ENCODE measurements around the gene MGP.

MGP gene

DNA sequence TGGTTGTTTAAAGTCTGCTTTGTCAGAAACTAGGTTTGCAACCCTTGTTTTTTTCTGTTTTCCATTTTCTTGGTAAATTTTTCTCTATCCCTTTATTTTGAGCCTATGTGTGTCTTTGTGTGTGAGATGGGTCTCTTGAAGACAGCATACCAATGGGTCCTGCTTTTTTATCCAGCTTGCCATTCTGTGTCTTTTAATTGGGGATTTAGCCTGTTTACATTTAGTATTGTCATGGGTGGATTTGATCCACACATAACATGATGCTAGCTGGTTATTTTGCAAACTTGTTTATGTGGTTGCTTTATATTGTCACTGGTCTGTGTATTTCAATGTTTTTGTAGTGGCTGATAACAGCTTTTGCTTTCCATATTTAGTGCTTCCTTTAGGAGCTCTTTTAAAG, 25.2 kb downstream of the MGP start:
- DNase-seq (ENCODE audit: low read depth), result no peak

DNA sequence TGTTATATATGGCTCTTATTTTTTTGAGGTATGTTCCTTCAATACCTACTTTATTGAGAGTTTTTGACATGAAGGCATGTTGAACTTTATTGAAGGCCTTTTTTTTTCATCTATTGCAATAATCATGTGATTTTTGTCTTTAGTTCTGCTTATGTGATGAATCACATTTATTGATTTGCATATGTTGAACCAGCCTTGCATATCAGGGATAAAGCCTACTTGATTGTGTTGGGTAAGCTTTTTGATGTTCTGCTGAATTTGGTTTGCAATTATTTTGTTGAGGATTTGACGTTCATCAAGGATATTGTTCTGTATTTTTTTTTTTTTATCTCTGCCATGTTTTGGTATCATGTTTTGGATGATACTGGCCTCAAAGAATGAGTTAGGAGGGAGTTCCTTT, 27.1 kb downstream of the MGP start:
- DNase-seq (ENCODE audit: low read depth), result no peak

DNA sequence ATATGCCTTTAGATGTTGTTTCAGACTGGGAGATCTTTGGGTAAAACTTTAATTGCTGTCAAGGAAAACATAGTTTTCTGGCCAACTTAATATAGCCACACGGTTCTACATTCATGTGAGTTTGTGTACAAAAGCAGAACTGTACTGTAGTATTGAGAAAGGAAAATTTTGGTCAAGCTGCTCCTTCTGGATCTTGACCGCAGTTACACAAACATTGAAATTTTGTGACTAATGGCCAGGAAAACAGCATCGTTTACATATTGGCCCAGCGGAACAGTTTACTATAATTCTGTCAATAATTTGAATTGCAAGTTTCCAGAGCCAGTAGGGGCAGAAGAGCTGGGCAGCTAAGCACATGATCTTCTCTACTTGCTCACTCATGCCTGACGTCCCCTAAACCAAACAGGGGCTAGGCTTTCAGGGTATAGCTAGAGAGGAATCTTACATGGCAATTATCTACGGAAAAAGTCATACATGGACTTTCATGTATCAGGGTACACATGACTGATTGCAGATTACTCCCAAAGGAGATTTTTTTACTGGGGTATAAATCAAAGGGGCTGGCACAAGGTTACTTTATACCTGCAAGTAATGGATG, 31.0 kb downstream of the MGP start:
- peak; percentile 89 for DNase-seq (ENCODE audit: low read depth)

DNA sequence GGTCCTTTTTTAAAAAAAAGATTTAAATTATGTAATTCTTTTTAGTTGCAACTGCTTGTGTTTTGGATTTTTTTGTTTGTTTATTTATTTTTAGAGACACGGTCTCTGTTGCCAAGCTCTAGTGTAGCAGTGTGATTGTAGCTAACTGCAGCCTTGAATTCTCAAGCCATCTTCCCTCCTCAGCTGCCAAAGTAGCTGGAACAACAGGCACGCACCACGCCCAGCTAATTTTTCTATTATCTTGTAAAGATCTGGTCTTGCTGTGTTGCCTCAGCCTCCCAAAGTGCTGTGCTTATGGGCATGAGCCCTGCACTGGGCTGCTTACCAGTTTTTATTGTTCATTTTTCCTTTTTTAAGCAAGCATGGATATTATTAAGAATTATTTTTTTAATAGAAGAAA, 31.7 kb downstream of the MGP start:
- peak; percentile 47 for DNase-seq (ENCODE audit: low read depth)

DNA sequence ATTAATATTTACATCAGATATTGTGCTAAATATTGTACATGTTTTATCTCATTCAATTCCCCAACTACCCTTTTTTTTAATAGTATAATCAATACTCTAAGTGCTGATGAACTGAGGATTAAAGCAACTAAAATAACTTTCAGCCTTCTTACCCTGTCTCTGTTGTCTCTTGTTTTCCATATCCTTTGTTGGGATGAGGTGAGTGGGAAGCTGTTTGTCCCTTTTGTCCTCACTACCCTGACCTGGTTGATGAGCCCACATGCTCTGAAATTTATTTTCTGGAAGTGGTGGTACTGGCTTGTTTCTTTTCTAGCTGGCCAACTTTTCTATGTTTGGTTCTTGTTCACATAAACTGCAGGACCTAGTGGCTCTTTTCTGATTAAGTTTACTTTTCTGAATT, 32.8 kb downstream of the MGP start:
- DNase-seq (ENCODE audit: low read depth), result no peak

DNA sequence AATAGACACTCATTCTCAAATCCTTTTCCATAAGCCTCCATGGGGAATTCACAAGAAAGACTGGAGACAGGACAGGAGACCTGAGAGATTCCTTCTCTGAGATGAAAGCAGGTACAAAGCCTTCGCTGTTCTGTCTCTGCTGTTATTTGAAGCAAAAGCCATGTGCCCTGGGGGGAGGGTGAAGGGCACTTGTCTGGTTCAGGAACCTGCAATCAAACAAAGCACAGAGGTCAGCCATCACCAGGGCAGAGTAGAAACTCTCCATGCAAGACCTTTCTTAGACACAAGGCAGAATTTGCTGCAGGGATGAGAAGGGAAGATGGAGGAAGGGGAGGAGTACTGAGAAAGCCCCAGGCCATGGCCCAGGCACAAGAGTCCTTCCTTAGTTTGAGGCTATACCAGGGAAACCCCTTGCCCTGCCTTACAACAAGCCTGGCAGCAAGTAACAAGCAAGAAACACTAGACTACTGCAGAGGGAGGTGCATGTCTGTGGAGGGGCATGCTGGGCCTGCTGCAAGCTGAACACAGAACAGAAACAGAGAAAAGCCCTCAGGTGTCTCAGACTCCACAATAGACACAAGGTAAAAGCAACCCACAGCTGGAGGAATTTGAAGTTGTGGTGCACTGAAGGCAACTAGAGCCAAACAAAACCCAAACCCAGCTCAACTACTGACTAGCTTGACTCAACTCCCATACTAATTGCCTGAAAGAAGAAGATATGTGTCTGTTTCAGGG, 34.6 kb downstream of the MGP start:
- no peak for DNase-seq (ENCODE audit: low read depth)

DNA sequence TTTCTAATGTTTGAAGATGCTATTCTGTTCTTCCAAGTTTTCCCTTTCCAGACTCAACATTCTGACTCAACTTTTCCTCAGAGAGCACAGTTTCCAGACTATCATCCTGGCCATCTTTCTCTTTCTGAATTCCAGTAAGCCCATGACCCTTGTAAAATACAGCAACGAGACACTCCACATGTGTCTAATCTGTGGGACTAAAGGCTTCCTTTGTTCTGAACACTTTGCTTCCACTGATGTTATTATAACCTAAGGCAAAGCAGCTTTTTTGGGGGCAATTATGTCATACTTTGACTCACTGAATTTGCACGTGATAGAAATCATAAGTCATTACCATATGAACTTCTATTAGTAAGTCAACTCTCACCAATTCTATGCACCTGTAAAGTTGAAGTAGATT, 36.0 kb downstream of the MGP start:
- peak; percentile 12 for DNase-seq (ENCODE audit: low read depth)

DNA sequence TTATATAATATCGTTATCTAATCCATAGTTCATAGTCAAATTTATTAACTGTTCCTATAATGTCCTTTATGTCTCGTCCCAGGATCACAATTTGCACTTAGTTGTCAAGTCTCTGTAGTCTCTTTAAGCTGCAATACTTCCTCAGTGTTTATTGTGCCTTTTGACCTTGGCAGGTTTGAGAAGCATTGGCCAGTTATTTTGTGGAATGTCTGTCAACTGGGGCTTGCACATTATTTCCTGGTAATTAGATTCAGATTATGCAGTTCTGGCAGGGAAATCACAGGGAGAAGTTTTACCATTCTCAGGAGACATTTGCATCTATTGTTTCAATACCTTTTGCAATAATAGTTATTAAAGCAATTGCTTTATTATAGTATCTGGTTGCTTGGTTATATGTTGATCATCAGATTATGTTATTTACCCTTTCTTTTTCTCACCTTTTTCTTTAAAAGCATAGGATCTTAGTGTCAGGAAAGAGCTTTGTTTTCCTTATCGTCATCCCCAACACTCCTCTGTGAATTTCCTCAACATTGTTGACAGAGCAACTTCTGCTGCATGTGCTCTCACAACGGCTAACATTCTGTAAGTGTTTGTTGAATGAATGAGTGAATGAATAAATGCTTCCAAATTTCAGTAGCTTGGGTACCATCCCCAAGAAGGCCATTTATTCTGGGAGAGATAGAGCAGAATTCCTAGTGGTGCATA, 38.6 kb downstream of the MGP start:
- peak; percentile 61 for DNase-seq (ENCODE audit: low read depth)

DNA sequence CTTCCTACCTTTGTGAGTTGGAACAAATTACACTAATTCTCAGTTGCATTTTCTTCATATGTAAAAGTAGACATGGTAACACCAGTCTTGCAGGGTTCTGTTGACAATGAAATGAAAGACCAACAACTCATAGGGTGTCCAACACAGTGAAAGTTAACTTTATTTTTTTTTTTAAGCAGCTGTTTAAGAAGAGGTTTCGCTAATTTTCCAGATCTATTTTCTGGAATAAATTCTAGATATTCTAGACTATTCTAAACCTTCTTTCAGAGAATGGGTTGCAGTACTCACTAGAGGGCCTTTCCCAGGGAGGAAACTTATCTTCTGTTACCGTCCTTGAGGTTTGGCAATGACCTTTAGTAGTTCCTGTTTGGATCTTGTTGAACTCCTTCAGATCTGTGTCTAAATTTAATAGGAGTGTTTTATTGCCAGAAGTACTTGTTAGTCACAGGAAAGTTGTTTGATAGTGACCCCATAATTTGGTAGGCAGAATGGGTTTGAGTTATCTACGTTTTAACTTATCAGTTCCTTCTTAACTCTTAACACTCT, 39.5 kb downstream of the MGP start:
- no peak for DNase-seq (ENCODE audit: low read depth)

DNA sequence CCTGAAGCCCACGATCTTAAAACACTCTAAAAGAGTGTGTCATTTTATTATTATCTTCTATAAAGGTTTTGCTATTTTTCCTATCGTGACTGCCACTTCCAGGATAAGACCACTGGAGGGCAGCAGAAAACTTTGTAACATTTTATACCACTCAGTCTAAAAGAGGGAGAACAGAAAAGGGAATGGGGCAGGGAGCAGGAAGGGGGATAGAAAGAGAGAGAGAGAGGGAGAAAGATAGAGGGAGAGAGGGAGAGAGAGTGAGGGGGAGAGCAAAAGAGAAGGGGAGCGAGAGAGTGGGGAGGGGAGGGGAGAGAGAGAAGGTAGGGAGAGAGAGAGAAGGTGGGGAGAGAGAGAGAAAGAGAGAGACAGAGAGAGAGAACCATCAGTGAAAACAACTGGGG, 40.3 kb downstream of the MGP start:
- peak; percentile 45 for DNase-seq (ENCODE audit: low read depth)

DNA sequence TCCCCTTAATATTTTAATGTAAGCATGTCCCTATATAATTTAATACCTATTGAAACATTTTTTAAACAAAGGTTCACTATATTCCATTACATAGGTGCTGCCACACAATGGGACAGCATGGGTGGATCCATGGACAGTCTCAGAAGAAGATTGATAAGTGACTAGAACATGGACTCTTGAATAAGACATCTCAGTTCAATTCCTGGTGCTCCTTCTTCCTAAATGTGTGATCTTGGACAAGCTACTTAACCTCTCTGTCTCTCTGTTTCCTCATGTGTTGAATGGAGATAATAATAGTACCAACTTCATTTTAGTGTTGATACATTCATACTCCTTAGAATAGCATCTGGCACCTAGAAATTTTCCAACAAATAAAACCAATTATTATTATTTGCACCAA, 41.3 kb downstream of the MGP start:
- no peak for DNase-seq (ENCODE audit: low read depth)

DNA sequence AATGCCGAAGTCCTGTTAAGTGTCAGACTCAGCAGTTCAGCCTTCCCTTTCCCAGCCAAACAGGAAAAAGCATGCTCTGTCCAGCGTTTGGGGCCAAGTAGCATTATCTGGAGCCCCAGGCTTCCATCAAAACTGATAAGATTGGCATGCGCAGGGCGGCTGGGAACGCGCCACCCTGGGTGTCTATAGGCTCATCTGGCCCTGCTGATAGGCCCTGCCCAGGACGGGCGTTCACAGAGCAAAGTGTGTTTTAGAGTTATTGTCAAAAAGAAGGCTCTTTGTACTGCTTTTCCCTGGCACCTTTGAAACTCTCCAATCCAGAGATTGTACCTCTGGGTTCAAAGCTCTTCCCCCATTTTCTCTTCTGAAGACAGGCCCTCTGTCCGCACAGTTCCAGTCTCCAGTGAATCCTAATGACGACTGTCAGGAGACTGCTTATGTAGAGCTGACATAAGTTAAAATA, 42.2 kb downstream of the MGP start, which contains the start of gene ART4:
TSS of gene ART4 (minus strand) at position 102 of the 463 bp plus-strand sequence. CDS start 413 bp downstream, outside the sequence.
- DNase-seq (ENCODE audit: low read depth), result no peak

DNA sequence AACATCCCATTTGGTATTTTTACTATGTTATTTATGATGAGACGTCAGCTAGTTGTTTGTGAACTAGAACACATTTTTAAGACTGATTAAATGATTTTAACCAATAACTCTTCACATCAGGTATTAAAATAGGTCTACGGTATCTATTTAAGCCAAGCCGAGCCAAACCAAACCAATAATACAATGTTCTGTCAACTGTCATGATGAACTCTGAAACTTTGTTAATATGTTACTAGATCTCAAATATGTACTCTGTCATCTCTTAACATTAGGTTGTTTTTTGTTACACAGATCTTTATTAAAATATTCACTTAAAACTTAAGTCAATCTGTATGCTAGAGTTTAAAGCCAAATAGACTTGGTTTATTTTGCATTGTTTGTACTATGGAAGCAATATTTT, 43.3 kb downstream of the MGP start:
- DNase-seq (ENCODE audit: low read depth), result no peak

DNA sequence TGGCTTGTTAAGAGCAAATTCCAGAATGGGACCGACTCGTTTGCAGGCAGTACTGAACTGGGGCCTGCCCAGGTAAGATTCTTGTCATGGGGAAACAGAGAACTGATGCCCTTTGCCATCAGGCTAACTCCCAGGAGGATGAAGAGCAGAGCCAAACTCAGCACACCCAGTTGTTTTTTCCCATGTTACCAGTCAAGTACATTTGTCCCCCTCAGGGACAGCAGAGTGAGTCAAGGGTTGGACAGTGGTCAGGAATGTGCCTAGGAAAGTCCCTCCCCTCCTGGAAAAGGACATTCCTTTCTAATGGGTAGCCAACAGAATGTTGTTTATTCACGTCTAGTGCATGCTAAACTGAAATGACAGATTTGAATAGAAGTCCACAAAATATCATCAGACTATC, 43.9 kb downstream of the MGP start:
- peak; percentile 71 for DNase-seq (ENCODE audit: low read depth)

DNA sequence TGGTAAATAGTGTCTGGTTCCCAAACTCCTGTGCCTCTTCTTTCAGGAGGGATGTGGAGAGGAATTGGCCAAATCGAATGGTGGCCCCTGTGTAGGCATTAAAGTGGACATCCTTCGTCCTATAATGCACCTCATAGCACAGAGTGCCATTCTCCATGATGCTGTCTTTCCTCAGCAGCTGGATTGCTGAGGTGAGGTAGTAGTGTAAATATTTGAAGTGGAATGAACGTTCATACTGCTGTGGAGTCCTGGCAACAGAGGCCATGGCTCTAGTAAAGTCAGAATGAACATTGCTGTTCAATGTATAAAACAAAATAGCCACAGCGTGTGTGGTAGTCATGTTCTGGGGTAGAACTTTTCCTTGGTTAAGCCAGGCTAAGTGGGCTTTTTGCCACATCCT, 45.0 kb downstream of the MGP start:
- DNase-seq (ENCODE audit: low read depth), result no peak

DNA sequence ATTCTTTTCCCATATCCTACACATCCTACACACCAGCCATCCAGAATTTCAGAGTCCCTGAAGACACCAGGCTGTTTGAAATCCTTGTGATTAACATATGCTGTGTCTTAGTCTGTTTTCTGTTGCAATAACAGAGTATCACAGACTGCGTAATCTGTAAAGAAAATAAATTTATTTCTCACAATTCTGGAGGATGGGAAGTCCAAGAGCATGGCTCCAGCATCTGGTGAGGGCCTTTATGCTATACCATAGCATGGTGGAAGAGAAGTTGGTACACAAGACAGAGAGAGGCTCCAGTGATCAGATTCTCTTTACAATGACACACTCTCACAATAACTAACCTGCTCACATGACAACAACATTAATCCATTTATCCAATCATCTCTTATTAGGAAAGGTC, 46.4 kb downstream of the MGP start:
- DNase-seq (ENCODE audit: low read depth), result no peak

DNA sequence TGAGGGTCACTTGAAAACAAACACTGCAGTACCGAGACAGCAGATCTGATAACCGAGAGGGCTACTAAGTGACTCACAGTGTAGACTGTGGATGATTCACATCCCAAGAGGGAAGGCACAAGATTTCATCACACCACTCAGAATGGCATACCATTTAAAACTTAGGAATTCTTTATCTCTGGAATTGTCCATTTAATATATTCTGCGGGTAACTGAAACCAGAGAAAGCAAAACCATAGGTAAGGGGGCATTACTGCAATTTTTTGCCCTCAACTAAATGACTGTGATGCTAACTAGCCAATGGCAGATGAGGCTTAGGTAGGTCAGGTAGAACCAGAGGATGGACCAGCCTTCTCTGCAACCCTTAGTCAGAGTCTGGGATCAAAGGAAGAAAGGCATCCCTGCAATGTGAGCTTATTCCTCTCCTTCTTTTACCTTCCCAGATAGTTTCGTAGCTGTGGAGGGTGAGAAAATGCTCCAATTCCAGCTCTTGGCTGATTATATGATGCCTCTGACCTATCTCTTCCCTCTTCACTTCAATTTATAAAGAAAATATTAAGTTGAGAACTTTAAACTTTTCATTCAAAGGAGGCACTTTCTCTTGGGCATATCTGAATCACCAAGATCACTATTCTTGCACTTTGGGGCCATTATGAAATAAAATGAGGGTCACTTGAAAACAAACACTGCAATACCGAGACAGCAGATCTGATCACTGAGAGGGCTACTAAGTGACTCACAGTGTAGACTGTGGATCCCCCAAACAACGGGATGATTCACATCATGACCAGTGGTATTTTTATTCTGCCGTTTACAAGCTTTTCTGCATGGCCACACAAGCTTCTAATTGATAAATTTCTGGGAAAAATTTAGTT, 49.1 kb downstream of the MGP start:
- peak; percentile 71 for DNase-seq (ENCODE audit: low read depth)

DNA sequence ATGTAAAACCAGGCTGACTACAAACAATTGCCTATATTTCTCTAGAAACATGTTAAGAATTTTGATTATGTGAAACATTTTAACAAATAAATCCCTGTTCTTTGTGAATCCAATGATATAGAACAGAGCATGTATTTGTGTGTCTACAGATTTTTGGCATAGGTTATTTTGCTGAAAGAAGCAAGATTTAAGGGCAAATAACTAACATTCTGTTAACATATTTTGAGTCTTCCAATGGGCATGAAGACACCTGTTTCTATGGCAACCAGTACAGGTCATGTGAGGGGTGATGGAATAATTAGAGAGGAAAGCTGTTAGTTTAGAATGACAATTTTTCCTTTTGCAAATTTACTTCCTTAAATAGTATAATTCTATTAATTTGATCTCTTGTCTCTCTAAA, 51.1 kb downstream of the MGP start:
- no peak for DNase-seq (ENCODE audit: low read depth)

DNA sequence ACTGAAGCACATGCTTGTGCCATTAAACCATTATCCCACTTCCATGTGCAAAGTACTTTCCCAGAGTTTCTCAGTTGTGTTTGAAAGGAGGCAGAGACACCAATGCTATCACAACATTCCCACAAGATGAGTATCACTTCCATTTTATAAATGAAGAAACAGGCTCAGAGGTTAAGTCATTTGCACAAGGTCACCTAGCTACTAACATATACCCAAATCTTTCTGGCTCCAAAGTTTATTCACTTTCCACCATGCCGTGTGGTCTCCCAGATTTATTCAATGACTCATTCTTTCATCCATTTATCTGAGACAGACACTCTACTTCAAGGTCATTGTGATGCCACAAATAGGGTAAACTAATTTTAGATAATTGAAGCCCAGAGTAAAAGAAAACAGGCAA, 51.7 kb downstream of the MGP start:
- no peak for DNase-seq (ENCODE audit: low read depth)

DNA sequence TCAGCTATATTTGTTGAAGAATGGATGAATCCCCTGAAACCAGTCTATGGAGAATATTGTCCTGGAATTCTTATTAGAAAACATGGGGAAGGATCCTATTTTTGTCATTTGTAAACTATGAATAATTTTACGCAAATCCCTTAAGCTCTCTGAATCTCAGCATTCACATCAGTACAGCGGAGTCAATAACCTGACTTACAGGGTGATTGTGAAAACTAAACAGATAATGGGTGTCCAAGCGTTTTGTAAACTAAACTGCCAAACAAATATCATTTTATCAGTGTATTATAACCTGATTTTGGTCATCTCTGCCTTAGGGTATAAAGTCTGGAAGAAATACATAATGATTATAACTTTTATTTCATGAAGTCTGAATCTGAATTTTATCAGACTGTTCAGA, 52.3 kb downstream of the MGP start:
- no peak for DNase-seq (ENCODE audit: low read depth)
